WERI-Rb-1 (cell line): Measurements from ENCODE around the gene ATXN7.

Experiments
- DNase-seq: peaks from one replicate; pipeline ENCODE4 v3.0.0-alpha.2; 2020
- H3K27ac ChIP-seq: fragments of 250-450 bp; sonication (Bioruptor Pico); 2 replicates; pipeline ENCODE4 v1.5.1; 2020; ENCODE audit warnings: mild to moderate bottlenecking, moderate library complexity
- H3K27me3 ChIP-seq: fragments of 250-450 bp; sonication (Bioruptor Pico); 2 replicates; pipeline ENCODE4 v1.5.1; 2021; ENCODE audit warnings: mild to moderate bottlenecking, low read depth, moderate library complexity; ENCODE audit not compliant: insufficient read depth, severe bottlenecking
- H3K36me3 ChIP-seq: fragments of 250-450 bp; sonication (Bioruptor Pico); 2 replicates; pipeline ENCODE4 v1.5.1; 2020; ENCODE audit warnings: mild to moderate bottlenecking, moderate library complexity
- H3K4me3 ChIP-seq: 2 replicates; pipeline ENCODE4 v1.5.1; 2011; ENCODE audit warnings: low read depth, mild to moderate bottlenecking, control low read depth, low read length
- H3K9me3 ChIP-seq: fragments of 250-450 bp; sonication (Bioruptor Pico); 2 replicates; pipeline ENCODE4 v1.5.1; 2021; ENCODE audit warnings: mild to moderate bottlenecking, moderate library complexity; ENCODE audit not compliant: severe bottlenecking
- TF ChIP-seq, protein P1 (sequence below): IDR thresholded peaks from 2 replicates; pipeline ENCODE4 v1.5.1; 2011; ENCODE audit warnings: low read depth, mild to moderate bottlenecking, control low read depth, inconsistent platforms, low read length

The ATXN7 gene

GRCh38 chr3:63992516-63993209, 129.0 kb downstream of the ATXN7 start:
- Histone ChIP-seq H3K4me3 (no peak overlapping the region), H3K9me3 (no peaks in the 10 kb centered on the region), H3K36me3 (peaks cover 58% of the 10 kb centered on the region), H3K27me3 (no peaks in the 10 kb centered on the region), H3K27ac (no peak overlapping the region)
- DNase-seq: no peak
- TF ChIP-seq, protein P1, sequence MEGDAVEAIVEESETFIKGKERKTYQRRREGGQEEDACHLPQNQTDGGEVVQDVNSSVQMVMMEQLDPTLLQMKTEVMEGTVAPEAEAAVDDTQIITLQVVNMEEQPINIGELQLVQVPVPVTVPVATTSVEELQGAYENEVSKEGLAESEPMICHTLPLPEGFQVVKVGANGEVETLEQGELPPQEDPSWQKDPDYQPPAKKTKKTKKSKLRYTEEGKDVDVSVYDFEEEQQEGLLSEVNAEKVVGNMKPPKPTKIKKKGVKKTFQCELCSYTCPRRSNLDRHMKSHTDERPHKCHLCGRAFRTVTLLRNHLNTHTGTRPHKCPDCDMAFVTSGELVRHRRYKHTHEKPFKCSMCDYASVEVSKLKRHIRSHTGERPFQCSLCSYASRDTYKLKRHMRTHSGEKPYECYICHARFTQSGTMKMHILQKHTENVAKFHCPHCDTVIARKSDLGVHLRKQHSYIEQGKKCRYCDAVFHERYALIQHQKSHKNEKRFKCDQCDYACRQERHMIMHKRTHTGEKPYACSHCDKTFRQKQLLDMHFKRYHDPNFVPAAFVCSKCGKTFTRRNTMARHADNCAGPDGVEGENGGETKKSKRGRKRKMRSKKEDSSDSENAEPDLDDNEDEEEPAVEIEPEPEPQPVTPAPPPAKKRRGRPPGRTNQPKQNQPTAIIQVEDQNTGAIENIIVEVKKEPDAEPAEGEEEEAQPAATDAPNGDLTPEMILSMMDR: no peak

DNA sequence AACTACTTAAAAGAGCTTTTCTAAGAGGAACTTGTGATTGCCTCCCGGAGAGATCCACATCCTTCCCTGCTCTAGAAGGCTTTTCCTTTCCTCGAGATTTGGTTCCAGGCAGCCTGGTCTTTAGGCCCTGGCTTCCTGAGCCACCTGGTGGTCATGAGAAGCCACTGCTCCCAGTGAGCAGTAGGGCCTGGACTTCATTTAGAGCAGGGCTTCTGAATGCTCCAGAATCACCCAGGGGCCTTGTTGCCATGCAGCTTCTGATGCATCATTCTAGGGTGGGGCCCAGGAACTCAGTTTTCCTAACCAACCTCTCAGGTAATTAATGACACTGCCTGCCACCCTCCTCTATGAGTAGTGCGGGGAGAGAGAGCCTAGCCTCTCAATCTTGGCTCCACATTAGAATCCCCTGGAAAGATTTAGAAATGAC, 130.0 kb downstream of the ATXN7 start:
- peak; percentile 67 for DNase-seq
- peaks cover 55% of the 10 kb centered on the region for H3K36me3 ChIP-seq

GRCh38 chr3:63995086-63995485, 131.4 kb downstream of the ATXN7 start:
- H3K36me3 ChIP-seq: peaks cover 47% of the 10 kb centered on the region
- no peak overlapping the region for H3K4me3 ChIP-seq
- DNase-seq: peak; percentile 33
- no peak overlapping the region for H3K27ac ChIP-seq
- TF ChIP-seq, protein P1: no peak
- no peaks in the 10 kb centered on the region for H3K9me3 ChIP-seq
- H3K27me3 ChIP-seq: no peaks in the 10 kb centered on the region

More for the DNA sequence above, 130.0 kb downstream of the ATXN7 start:
- Histone ChIP-seq H3K9me3 (no peaks in the 10 kb centered on the region), H3K4me3 (no peak overlapping the region), H3K27ac (no peak overlapping the region), H3K27me3 (no peaks in the 10 kb centered on the region)
- TF ChIP-seq, protein P1: peak; percentile 92

DNA sequence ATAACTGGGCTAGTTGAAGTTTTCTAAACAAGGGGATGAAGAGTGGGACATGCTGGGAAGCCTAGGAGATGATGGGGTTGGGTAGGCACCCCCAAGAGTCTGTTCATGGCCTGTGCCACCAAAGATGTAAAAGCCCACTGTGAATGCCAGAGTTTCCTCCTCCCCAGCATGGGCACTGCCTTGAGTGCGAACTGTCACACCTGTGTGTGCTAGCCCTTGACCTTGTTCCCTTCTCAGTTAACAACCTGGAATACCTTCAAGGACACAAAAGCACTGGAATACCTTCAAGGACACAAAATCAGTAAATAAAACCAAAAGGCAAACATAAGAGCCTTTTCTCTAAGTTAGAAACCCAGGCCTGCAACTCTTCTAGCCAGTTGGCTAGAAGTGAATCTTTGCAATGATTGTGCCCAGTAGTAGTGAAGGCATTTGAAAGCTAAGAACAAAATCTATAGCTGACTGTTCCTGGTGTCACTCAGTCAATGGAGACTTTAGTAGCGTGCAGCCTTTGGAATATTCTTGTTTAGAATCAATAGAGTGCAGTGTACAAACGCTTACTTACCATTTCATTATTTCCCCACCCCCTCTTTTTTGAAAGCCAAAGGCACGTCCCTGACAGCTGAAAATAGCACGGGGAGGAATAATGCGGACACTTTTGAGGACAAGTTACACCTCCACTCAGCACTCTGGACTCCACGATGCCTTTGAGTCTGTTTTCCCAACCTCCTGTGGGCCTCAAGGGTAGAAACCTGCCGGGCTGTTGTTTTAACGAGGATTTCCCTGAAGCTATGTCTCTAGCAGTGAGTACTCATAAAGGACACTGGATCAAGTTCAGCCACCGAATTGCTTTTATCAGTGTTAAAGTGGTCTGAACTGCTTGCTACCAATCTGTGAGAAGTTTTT, 135.4 kb downstream of the ATXN7 start:
- Histone ChIP-seq H3K36me3 (peaks cover 25% of the 10 kb centered on the region), H3K4me3 (no peak overlapping the region), H3K27ac (no peak overlapping the region), H3K9me3 (no peaks in the 10 kb centered on the region), H3K27me3 (no peaks in the 10 kb centered on the region)
- TF ChIP-seq, protein P1: no peak
- DNase-seq: no peak

GRCh38 chr3:64000453-64001055, 136.9 kb downstream of the ATXN7 start:
- no peak overlapping the region for H3K4me3 ChIP-seq
- peaks cover 20% of the 10 kb centered on the region for H3K36me3 ChIP-seq
- DNase-seq: no peak
- H3K27ac ChIP-seq: no peak overlapping the region
- TF ChIP-seq, protein P1: no peak
- H3K27me3 ChIP-seq: no peaks in the 10 kb centered on the region
- H3K9me3 ChIP-seq: no peaks in the 10 kb centered on the region
